Measurements from ENCODE around the gene DAAM2. TPM values are rescaled to one million over a fixed set of nuclear protein-coding genes. Genes with fewer than 3 reads are reported as not detected.

Gene DAAM2
- total and polyA plus RNA-seq, 9 of the 15 experiments (the other 6 are each of a cell fraction or from before 2014, with no cell fraction given): 0.01 to 0.07 TPM; not detected in 7

DNA sequence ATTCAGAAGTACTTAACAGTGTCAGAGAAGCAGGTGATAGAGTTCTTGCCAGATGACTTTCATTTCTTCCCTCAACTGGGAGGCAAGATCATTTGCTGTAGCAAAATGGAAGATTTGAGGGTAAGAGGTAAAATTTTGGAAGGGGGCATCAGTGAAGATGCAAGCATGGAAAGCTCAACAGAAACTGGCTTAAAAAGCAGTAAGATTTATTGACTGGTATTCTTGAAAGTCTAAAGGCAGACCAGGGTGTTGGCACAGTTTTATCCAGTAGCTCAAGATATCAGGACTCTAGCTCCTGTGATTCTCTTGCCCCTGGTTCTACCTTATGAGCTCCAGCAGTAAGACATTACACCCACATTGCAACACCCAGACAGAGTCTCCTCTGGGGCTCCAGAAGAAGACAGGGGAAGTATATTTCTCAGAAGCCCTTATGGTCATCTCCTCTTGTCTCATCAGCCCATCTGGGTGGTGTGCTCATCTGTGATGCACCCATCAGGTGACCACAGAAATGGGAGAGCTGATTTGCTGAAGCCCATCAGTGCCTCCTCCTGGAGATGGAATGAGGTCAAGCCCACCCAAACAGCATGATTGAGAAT lies 158.0 kb downstream of the DAAM2 start (continued):
- TF ChIP-seq, protein P1, sequence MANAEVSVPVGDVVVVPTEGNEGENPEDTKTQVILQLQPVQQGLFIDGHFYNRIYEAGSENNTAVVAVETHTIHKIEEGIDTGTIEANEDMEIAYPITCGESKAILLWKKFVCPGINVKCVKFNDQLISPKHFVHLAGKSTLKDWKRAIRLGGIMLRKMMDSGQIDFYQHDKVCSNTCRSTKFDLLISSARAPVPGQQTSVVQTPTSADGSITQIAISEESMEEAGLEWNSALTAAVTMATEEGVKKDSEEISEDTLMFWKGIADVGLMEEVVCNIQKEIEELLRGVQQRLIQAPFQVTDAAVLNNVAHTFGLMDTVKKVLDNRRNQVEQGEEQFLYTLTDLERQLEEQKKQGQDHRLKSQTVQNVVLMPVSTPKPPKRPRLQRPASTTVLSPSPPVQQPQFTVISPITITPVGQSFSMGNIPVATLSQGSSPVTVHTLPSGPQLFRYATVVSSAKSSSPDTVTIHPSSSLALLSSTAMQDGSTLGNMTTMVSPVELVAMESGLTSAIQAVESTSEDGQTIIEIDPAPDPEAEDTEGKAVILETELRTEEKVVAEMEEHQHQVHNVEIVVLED (CRISPR knock-in tag; IDR thresholded peaks at IDR 0.05): peak; percentile 39; the same call in 1 of the 2 replicates
- TF ChIP-seq RAD51 (IDR thresholded peaks at IDR 0.05; ENCODE audit: borderline replicate concordance, low read depth) (peak; percentile 49; the same call in 1 of the 2 replicates), BCL6 (CRISPR knock-in tag; IDR thresholded peaks at IDR 0.05) (0 out of 2 replicates have a peak, but pooled peaks have one; percentile 38), CEBPG (CRISPR knock-in tag; IDR thresholded peaks at IDR 0.05) (0 out of 2 replicates have a peak, but pooled peaks have one; percentile 38), CEBPG (tag; conservative IDR thresholded peaks at IDR 0.05 in 1 of 2, IDR thresholded peaks at IDR 0.05 in 1 of 2) (peak; percentile 66 to 92), EZH2 (IDR thresholded peaks at IDR 0.05; ENCODE audit: borderline replicate concordance, low read depth, low read length) (no peak), ZNF561 (CRISPR knock-in tag; conservative IDR thresholded peaks at IDR 0.05) (peak; percentile 63; the same call in 1 of the 2 replicates), CBFA2T3 (IDR thresholded peaks at IDR 0.05) (peak; percentile 22; the same call in 1 of the 2 replicates), RBM39 (optimal IDR thresholded peaks at IDR 0.05; ENCODE audit: low read depth, low read length) (no peak), JUND (IDR thresholded peaks at IDR 0.05; ENCODE audit: borderline replicate concordance, low read depth, low read length) (no peak), JUND (tag; IDR thresholded peaks at IDR 0.05; ENCODE audit: borderline replicate concordance, low read depth, low read length) (0 out of 3 replicates have a peak, but pooled peaks have one; percentile 13), ZNF583 (CRISPR knock-in tag; IDR thresholded peaks at IDR 0.05) (peak; percentile 60; the same call in 1 of the 2 replicates), NFATC3 (IDR thresholded peaks at IDR 0.05) (no peak), RAD21 (CRISPR knock-in tag; conservative IDR thresholded peaks at IDR 0.05 in 1 of 2, IDR thresholded peaks at IDR 0.05 in 1 of 2) (peak; percentile 22 to 52)
- TF ChIP-seq, protein P2, sequence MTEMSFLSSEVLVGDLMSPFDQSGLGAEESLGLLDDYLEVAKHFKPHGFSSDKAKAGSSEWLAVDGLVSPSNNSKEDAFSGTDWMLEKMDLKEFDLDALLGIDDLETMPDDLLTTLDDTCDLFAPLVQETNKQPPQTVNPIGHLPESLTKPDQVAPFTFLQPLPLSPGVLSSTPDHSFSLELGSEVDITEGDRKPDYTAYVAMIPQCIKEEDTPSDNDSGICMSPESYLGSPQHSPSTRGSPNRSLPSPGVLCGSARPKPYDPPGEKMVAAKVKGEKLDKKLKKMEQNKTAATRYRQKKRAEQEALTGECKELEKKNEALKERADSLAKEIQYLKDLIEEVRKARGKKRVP (CRISPR knock-in tag; IDR thresholded peaks at IDR 0.05): peak; percentile 63; the same call in 1 of the 2 replicates
- TF ChIP-seq, protein P3, sequence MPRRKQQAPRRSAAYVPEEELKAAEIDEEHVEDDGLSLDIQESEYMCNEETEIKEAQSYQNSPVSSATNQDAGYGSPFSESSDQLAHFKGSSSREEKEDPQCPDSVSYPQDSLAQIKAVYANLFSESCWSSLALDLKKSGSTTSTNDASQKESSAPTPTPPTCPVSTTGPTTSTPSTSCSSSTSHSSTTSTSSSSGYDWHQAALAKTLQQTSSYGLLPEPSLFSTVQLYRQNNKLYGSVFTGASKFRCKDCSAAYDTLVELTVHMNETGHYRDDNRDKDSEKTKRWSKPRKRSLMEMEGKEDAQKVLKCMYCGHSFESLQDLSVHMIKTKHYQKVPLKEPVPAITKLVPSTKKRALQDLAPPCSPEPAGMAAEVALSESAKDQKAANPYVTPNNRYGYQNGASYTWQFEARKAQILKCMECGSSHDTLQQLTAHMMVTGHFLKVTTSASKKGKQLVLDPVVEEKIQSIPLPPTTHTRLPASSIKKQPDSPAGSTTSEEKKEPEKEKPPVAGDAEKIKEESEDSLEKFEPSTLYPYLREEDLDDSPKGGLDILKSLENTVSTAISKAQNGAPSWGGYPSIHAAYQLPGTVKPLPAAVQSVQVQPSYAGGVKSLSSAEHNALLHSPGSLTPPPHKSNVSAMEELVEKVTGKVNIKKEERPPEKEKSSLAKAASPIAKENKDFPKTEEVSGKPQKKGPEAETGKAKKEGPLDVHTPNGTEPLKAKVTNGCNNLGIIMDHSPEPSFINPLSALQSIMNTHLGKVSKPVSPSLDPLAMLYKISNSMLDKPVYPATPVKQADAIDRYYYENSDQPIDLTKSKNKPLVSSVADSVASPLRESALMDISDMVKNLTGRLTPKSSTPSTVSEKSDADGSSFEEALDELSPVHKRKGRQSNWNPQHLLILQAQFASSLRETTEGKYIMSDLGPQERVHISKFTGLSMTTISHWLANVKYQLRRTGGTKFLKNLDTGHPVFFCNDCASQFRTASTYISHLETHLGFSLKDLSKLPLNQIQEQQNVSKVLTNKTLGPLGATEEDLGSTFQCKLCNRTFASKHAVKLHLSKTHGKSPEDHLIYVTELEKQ (CRISPR knock-in tag; IDR thresholded peaks at IDR 0.05): peak; percentile 77
